HG03108 (cell line): ENCODE data around the gene TBC1D9B.

Experiments used
- ATAC-seq: cut with Tn5 transposase; IDR thresholded peaks from one replicate; pipeline ENCODE4 v1.9.1; 2021; ENCODE audit warnings: moderate library complexity; ENCODE audit not compliant: unreplicated experiment

Gene TBC1D9B

DNA sequence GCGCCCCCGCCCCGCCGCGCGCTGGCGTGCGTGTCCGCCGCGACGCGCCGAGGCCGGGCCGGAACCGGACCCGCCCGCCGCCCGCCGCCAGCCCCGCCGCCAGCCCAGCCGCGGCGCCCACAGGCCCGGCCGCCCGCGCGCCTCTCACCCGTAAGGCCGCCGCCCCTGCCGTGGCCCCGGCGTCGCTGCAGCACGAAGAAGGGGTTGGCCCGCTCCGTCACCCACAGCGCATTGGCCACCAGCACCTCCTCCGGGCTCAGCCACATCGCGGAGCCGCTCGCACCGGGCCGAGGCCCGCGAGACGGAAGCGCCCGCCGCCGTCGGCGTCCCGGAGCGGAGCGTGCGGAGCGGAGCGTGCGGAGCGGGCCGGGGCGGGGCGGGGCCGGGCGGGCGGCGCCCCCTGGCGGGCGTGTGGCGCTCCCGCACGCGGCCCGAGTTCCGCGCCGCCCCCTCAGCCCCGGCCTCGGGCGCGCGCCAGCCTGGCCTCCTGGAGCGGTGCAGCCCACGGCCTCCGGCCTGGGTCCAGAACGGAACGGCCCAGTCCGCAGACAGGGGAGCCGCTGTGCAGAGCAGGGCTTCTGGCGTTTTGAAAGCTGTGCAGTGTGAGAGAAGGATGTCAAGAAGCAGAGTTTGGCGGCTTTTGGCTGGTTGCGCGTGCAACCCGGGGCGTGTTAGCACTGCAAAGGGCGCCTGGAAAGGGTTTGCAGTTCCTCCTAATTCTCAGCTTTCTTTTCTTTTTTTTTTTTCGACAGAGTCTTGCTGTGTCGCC is at the start of gene TBC1D9B:
TSS of gene TBC1D9B (minus strand) at position 342 of the 769 bp plus-strand sequence. CDS start at position 266, 76 bp downstream.
- peak; percentile 78 for ATAC-seq

DNA sequence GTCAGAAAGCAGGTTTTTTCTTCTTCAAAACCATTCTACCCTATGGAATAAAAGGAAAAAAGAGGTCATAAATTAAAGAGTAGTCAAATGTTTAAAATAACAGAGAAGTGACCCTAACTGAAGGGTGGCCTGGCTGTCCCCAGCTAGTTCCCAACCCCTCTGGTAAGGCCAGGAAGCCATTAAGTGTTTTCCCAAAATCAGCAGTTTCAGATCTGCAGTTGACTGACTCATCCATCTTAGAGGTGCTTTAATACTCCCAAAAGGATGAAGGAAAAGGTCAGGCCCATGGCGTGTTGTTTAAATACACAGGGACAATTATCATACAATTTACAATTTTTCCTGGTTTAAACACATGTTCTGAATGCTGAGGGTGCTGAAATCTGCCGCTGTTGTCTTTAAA is 47.9 kb upstream of the TBC1D9B start:
- no peak for ATAC-seq

DNA sequence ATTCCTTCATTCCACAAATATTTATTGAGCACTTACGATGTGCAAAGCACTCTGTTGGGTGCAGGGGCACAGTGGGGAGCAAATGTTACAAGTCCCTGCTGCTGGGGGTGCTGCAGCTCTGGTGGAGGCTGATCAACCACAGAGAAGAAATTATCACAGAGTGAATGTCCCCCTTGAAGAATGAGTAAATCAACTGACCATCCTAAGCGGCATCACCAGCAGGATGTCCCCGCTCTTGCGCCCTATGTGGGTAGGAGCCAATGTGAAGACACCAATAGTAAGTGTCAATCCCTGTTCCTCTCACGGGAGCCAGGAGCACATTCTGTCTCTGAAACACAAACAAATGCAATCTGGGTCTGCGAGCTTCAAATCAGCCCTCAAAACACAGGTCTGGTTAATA is 47.4 kb upstream of the TBC1D9B start:
- no peak for ATAC-seq

DNA sequence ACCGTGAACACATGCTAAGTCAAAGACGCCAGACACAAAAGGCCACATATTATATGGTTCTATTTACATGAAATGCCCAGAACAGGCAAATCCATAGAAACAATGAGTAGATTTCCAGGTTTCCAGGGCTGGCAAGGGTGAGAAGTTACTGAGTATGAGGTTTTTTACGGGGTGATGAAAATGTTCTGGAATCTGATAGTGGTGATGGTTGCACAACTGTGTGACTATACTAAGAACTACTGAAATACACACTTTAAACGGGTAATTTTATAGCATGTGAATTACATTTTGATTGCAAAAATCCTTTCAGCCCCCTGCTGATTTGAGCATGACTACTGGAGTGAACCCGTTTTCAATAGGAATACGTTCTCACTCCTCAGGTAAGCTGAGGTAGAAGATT is 46.7 kb upstream of the TBC1D9B start:
- no peak for ATAC-seq

DNA sequence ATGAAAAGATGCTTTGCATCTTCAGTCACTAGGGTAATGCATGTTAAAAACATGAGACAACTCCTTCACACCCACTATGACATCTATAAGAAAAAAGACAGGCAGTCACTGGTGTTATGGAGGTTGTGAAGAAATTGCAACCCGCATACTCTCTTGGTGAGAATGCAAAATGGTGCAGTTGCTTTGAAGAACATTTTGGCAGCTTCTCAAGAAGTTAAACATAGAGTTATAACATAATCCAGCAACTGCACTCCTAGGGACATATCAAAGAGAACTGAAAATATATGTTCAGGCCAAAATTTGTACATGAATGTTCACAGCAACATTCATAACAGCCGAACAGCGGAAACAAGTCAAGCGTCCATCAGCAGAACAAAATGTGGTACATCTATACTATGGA is 46.3 kb upstream of the TBC1D9B start:
- no peak for ATAC-seq

DNA sequence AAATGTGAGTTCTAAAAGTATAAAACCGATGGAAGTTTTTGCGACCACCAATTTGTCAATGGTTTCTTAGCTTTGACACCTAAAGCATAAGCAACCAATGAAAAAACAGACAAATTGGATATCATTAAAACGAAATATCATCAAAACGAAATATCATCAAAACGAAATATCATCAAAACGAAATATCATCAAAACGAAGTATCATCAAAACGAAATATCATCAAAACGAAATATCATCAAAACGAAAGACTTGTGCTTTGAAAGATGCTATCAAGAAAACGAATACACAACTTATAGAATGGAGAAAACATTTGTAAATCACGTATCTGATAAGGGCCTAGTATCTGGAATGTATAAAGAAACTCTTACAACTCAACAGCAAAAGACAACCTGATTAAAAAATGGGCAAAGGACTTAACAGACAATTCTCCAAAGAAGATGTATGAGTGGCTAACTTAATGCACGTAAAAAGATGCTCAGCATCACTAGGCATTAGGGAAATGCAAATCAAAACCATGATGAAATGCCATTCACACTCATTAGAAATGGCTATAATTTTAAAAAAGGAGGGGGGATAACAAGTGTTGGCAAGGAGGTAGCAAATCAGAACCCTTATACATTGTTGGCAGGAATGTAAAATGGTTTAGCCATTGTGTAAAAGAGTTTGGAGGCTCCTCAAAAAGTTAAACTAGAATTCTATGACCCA is 29.4 kb upstream of the TBC1D9B start:
- no peak for ATAC-seq

DNA sequence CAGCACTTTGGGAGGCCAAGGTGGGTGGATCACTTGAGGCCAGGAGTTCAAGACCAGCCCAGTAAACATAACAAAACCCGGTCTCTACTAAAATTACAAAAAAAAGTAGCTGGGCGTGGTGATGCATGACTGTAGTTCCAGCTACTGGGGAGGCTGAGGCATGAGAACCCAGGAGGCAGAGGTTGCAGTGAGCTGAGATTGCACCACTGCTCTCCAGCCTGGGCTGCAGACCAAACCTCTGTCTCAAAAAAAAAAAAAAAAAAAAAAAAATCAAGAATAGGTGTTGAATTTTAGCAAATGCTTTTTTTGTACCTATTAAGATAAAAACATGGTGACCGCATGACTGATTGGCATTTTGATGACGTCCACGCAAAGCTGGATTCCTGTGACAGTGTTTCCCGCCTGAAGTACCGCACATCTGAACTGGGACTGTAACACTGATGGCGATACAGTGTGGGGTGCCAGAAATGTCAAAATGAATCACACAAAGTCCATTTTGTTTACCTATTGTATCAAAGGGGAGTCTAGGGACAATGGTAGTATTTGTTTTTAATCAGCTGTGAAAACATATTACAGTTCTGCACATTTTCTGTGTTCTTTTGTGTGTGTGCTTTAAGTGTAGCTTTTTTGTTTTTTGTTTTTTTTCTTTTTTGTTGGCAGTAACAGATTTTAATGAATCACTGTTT is 23.2 kb upstream of the TBC1D9B start:
- ATAC-seq, result no peak

DNA sequence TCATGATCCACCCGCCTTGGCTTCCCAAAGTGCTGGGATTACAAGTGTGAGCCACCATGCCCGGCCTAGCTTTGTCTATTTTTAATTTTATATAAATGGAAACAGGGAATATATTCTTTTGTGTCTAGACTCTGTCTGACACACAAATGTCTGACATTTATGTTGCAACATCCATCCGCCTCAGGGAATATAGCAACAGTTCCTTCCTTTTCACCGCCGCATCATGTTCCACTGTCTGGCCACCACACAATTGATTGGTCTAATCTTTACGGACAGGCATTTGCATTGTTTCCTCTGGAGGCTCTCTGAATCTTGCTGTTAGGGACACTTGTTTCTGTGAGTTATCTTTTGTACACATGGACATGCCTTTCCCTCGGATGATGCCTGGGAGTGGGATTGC is 20.1 kb upstream of the TBC1D9B start:
- no peak for ATAC-seq

DNA sequence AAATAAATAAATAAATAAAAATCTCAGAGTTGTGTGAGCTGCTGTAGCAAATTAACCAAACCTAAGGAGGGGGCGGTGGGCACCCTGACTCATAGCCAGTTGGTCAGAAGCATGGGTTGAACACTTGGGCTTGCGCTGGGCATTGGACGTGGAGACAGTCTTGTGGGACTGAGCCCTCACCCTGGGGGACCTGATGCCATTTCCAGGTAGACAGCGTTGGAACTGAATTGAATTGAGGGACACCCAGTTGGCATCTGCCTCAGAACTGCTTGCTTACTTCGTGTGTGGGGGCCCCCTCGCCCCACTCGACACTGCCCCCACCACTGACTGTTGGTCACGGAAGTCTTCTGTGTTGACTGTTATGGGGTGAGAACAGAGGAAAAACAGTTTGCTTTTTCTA is 19.0 kb upstream of the TBC1D9B start:
- ATAC-seq, result no peak

DNA sequence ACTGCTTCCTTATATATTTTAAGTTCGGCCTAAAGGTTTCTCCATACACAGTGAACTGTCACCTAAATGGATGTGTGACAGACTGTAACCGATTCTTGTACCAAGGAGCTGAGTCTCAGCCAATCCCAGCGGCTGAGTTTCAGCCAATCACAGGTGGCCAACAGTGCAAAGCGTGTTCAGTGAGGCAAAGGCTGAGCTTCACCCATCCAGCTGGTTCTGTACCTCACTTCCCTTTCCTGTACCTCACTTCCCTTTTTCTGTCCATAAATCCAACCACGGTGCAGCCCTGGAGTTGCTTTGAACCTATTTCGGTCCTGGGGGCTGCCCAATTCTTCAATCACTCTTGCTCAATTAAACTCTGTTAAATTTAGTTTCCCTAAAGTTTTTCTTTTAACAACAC is 15.7 kb upstream of the TBC1D9B start:
- no peak for ATAC-seq

DNA sequence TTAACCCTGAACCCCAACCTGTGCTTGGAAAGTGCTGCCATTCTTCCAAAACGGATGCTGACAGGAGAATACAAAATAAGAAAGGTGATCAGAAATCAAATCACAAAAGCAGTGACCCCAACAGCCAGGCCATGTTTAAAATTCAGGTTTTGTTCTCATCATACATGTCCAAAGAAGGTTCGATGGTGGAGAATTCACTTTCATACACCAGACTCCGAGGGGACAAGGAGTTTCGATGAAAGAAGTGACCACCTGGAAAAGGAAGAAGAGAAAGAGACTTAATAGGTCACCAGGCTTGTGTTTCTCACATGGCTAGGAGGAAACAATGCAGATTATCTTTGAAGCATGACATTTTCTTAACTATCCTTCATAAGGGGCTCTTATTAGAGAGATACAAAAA is 12.5 kb upstream of the TBC1D9B start:
- ATAC-seq, result no peak

DNA sequence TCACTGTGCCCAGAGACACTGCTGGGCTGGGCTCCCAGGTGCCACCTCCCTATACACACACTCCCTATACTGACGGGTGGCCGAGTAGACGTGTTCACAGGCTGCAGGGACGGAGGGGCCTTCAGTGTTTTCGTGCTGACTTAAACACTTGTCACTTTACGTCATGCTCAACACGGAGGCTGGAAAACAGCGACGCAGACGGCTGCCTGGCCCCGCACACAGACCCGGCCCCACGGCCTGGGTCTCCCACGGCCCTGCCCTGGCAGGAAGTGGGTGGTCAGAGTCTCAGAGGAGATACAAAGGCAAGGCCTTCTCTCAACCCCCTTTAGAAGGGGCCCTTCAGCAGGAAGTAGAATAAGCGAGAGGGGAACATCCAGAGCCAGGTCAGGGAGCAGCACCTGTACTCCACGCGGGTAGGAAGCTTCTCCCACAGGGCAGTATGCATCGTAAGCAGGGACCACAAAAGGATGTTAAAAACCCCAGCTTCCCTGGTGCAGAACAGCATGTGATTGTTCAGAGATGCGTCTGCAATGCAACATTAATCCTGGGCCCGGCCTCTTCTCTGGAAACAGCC is 11.9 kb upstream of the TBC1D9B start:
- no peak for ATAC-seq

DNA sequence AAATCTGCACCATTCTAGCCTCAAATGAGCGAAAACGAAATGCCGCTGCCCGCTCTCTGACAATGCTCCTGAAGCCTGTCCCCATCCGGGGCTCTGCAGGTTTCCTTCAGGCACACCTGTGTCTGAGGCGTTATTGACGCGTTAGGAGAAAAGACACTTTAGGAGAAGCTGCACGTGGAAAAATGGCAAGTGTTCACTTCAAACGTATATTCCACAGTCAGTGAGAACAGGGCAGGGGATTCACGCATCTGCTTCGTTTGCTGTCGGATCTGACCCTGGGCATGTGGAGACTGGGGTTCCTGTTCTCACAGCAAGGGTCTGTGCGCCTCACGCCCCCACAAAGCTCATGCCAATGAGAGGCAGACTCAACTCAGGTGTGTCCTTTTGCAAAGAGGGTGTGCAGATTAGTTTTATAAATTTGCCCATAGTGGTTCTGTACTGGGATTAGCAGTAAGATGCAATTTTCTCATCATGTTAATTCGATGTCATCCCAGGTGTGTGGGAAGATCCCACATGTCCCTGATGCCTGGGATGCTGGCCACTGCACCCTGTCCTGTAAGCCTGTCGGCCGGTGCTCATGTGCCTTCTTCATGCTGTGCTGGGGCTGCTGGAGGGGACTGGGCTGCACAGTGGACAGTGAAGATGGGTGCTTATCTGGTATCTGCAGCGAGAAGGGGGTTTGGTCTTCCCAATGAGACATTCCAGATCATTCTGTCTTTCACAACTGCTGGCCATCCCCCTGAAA is 11.2 kb upstream of the TBC1D9B start:
- no peak for ATAC-seq

DNA sequence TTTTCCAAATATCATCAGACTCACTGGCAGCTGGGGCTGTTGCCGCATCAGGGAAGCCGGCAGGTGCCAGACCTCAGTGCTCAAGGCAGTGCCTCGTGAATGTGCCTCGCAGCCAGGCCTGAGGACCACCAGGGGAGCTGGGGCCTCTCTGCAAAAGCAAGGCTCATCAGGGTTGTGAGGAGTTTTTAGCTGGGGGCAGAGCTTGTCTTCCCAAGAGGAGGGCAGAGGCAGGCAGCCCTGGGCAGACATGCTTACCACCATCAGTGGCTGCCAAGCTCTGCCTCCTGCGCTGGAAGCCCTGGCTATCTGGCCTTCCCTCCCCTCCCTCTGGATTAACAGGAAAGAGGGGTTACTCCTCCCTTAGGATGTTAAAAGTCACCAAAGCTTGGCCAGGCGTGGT is 8.8 kb upstream of the TBC1D9B start:
- ATAC-seq, result no peak

DNA sequence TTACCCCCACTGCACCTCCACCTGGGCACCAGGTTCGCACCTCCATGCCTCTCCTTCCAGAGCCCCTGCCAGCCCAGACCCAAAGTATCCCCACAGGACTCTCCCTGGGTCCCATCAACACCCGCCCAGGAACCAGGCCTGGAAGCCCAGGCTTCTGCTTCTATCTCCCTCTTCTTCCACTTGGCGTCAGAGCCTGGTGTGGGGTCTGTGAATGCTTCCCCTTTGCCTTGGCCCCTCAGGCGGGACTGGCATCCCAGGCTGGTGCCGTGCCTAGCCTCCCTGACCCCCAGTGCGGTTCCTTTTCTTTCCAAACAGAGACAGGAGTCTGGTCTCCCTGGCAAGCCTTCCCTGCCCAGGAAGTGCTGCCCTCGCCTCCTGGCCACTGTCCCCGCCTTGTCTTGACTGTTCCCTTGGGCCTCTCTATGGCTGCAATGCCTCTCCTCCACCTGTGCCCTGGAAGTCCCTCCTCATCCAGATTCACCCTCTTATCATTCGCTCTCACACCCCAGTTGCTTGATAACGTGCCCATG is 7.8 kb upstream of the TBC1D9B start:
- ATAC-seq, result no peak

DNA sequence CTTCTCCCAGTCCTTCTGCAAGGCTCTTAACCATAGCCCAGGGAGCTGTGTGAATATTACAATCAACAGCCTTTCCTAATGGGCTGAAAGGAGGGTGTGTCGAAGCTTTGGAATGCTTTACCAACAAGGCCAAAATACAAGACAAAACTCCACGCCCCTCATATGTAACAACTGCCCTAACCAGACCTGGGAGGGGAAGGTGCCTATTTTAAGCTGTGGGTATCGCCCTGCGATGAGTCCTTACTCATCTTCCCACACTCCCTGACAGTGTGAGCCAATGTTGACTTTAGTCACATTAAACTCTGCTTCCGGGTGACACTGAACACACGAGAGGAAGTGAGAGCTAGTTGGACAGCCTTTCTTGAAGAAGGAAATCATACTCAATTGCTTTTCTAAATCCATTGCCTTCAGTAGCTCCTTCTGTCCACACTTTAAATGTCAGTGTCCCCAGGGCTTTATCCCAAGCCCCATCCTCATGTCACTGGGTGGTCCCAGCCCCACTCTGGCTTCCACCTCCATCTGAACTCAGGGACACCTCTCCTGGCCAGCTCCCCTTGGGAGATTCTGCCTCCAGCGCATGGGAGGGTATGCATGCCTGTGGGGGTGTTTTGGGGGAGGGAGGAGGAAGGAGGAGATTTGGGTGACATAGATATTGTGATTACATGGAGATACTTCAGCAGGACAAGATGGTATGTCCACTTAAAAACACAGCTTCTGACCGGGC is 6.5 kb upstream of the TBC1D9B start:
- ATAC-seq, result no peak

DNA sequence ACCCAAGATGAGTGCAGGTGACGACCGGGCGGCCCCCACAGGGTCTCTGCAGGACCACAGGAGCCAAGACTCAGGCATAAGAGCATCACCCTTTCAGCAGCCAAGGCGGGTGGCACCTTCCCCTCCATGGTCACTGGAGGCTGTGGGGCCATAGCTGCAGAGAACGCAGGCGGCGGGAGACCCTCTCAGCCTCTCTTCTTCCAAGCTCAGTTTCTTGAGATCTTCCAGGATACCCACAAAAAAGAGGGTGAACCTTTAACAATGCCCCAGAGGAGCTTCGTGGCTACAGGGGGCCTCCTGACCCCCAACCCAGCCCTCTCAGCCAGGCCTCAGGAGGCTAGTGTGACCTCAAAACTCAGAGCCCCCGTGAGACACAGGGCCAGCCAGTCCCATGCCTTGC is 5.8 kb upstream of the TBC1D9B start:
- no peak for ATAC-seq

DNA sequence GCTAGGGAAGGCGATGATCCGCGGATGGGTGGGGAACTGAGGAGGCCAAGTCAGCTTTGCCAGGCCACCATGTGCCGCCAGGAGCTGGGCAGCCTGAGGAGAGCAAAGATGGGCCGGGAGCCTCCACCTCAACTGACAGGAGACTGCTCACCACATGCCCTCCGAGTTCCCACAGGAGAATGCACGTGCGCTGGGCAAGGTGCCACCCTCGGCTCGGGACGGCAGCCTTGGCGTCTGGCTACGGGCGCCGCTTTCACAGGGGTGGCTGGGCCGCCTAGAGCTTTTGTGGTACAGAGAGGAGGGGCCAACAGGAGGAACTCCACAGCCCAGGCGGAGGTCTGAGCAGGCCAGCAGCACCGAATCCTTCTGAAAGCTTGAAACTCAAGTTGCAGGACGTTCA is 5.3 kb upstream of the TBC1D9B start:
- no peak for ATAC-seq

DNA sequence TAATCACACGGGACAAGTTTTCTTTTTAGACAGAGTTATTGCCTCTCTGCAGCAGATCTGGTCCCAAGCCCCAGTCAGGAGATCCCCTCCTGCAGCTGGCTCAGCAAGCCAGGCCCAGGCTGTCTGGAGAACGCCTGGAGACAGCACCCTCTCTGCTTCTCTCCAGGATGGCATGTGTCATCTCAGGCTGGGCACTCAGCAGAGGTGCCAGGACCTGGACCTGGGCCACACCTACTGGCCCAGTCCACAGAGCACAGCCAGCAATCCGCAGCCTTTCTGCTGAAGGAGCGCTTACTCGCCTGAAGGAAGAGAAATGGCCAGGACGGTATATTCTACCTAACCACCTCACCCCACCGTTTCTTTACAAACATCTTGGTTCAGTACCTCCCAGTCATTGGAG is 4.7 kb upstream of the TBC1D9B start:
- ATAC-seq, result no peak

DNA sequence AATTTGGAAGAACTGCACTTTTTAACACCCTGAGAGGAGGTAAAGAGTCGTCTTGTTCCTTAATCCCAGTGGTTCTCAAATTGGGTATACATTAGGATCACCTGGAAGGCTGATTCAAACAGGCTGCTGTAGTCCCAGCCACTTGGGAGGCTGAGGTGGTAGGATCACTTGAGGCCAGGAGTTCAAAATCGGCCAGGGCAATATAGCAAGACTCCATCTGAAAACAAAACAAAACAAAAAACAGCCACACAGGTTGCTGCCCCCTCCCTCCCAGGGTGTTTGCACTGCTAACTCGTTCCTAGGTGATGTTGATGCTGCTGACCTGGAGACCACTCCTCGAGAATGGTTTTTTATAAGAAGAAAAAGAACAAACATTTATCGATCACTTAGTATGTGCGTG is 1.5 kb upstream of the TBC1D9B start:
- ATAC-seq, result no peak
